Activated CD4-positive, alpha-beta T cell treated with anti-CD3 and anti-CD28 coated beads, Interleukin-10, Interleukin-2, amounts not matched to agents 100 ng/mL and 50 ng/mL, durations not matched to agents 16 hours and 8 hours (primary cell): ENCODE measurements around the gene EXOC3L1.

Experiments
- DNase-seq: peaks from one replicate; pipeline ENCODE4 v3.0.0-alpha.2; 2020

Gene EXOC3L1

GRCh38 chr16:67142342-67142741 lies 47.6 kb downstream of the EXOC3L1 start:
- DNase-seq = no peak

- no peak for DNase-seq
These were observed 48.5 kb downstream of the EXOC3L1 start for GRCh38 chr16:67141391-67141790.

- no peak for DNase-seq
These were observed 52.3 kb downstream of the EXOC3L1 start for GRCh38 chr16:67137605-67138004.
